GM21515 (cell line): ENCODE measurements around the gene PAXX.

Source experiments
- ATAC-seq: cut with Tn5 transposase; IDR thresholded peaks from one replicate; pipeline ENCODE4 v1.9.1; 2021; ENCODE audit not compliant: unreplicated experiment

The PAXX gene

GRCh38 chr9:136991993-136992818 lies at the start of gene PAXX:
TSS of gene PAXX (plus strand) at chr9:136992422. CDS start at chr9:136992444, 22 bp downstream.
- ATAC-seq, result peak; percentile 69

GRCh38 chr9:136942881-136943230 lies 49.4 kb upstream of the PAXX start:
- no peak for ATAC-seq

GRCh38 chr9:136943291-136944211 lies 48.7 kb upstream of the PAXX start:
- ATAC-seq, result peak; percentile 8

- peak; percentile 35 for ATAC-seq
These were observed 48.1 kb upstream of the PAXX start for GRCh38 chr9:136944212-136944518.

- peak; percentile 60 for ATAC-seq
These were observed 47.5 kb upstream of the PAXX start, which contains the start of the genes C8G and FBXW5 for GRCh38 chr9:136944519-136945332. TSS of gene C8G (plus strand) at chr9:136945243. CDS start at chr9:136945321, 78 bp downstream. TSS of gene FBXW5 (minus strand) at chr9:136944738. CDS start at chr9:136944083, 655 bp downstream.

- no peak for ATAC-seq
These were observed 46.6 kb upstream of the PAXX start for GRCh38 chr9:136945333-136946227.

- no peak for ATAC-seq
These were observed 45.8 kb upstream of the PAXX start for GRCh38 chr9:136946228-136947027.

- ATAC-seq, result no peak
These were observed 45.0 kb upstream of the PAXX start for GRCh38 chr9:136947028-136947891.

- ATAC-seq, result no peak
These were observed 44.2 kb upstream of the PAXX start for GRCh38 chr9:136947955-136948510.

GRCh38 chr9:136949239-136949816 lies 42.9 kb upstream of the PAXX start:
- no peak for ATAC-seq

GRCh38 chr9:136949817-136950655 lies 42.2 kb upstream of the PAXX start:
- no peak for ATAC-seq

- ATAC-seq, result no peak
These were observed 41.5 kb upstream of the PAXX start for GRCh38 chr9:136950656-136951276.

- ATAC-seq, result no peak
These were observed 40.5 kb upstream of the PAXX start, which contains the start of gene LCN12 for GRCh38 chr9:136951541-136952320. TSS of gene LCN12 (plus strand) at chr9:136952273. CDS start at chr9:136952328, 55 bp downstream.

- ATAC-seq, result no peak
These were observed 39.8 kb upstream of the PAXX start for GRCh38 chr9:136952321-136952850.
